Purkinje cell (primary cell): Measurements from ENCODE around the gene PLA2G6. TPM values are rescaled to one million over a fixed set of nuclear protein-coding genes. Genes with fewer than 3 reads are reported as not detected.

Source experiments
- polyA plus RNA-seq: library from polyadenylated mRNA; unstranded; fragments of >200 nt; fragmentation: Nextera tagmentation; gene quantifications from 2 replicates; pipeline ENCODE4 v1.2.1, GENCODE V29; 2014

The PLA2G6 gene
- polyA plus RNA-seq: 0.54 and 0.91 TPM in 2 replicates

GRCh38 chr22:38181453-38182200 lies at the start of gene PLA2G6:
Gene PLA2G6 (minus strand): TSS chr22:38181830. CDS start chr22:38169426, 12,404 bp downstream.

GRCh38 chr22:38201711-38202436 lies 20.2 kb upstream of the PLA2G6 start, which contains the start of gene MAFF:
Gene MAFF (plus strand): TSS chr22:38201994. CDS start chr22:38213854, 11,860 bp downstream.

DNA sequence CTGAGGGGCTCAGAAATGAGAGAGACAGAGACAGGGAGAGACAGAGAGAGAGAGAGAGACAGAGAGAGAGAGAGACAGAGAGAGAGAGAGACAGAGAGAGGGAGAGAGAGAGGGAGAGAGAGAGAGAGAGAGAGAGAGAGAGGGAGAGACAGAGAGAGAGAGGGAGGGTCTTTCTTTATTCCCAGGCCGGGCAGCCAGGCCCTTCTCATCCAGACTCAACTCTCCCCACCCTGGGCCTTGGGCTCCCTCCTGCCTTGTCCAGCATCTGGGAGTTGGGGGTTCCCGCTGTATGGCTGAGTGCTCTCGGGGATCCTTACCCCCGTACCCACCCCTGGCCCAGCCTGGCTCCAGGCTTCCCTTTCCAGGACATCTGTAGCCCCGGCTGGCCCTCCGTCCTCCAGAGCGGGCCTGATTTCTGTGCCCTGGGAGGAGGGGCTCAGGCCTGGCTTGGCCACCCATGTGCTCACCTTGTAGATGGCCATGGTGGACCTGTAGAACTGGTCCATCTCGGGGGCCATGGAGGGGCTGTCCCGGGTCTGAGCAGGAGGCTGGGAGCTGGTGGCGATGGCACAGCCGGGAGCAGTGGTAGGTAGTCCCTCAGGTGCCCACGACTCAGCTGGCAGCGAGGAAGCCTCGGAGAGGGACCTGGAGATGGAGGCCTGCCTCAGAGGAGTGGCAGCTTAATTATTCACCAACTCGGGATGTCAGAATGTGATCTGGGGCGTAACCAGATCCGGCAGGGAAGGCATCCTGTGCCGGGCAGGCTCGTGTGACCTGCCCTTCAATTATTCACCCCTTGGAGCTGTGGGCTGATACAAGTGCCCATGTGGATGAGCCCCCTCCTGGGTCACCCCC lies 71.4 kb downstream of the PLA2G6 start, which contains the start of gene BAIAP2L2:
TSS of gene BAIAP2L2 (minus strand) at position 677 of the 855 bp plus-strand sequence. CDS start at position 518, 159 bp downstream.

GRCh38 chr22:38083931-38084631 lies 97.5 kb downstream of the PLA2G6 start, which contains the start of gene SLC16A8:
Gene SLC16A8 (minus strand): TSS chr22:38084184. CDS start chr22:38082873, 1,311 bp downstream.

Other genes with a start within 250 kb of the PLA2G6 start
- 0.69 and 4.0 TPM in 2 replicates for gene C22orf23, start 228.2 kb downstream of the PLA2G6 start, polyA plus RNA-seq
- 254 and 303 TPM in 2 replicates for gene POLR2F, start 228.1 kb downstream of the PLA2G6 start, polyA plus RNA-seq
- 0.29 and 1.9 TPM in 2 replicates for gene SOX10, start 197.3 kb downstream of the PLA2G6 start, polyA plus RNA-seq
- 2.5 and 3.9 TPM in 2 replicates for gene PICK1, start 124.4 kb downstream of the PLA2G6 start, polyA plus RNA-seq
- gene SLC16A8, start 97.6 kb downstream of the PLA2G6 start, polyA plus RNA-seq: not detected in 2 replicates
- not detected in 2 replicates for gene BAIAP2L2, start 71.1 kb downstream of the PLA2G6 start, polyA plus RNA-seq
- gene MAFF, start 20.2 kb upstream of the PLA2G6 start, polyA plus RNA-seq: 0.56 TPM in 1 of 2 replicates, not detected in the other
- 15.5 and 24.6 TPM in 2 replicates for gene TMEM184B, start 91.2 kb upstream of the PLA2G6 start, polyA plus RNA-seq
- gene CSNK1E, start 135.6 kb upstream of the PLA2G6 start, polyA plus RNA-seq: 7.1 and 9.3 TPM in 2 replicates